Panc1 (cell line): ENCODE measurements around the gene TMEM38A. TPM values are rescaled to one million over a fixed set of nuclear protein-coding genes. Genes with fewer than 3 reads are reported as not detected.

Experiments
- ATAC-seq: fragments of 200-7000 bp; cut with Tn5 transposase; 2 replicates; pipeline ENCODE4 v1.9.1; 2020; ENCODE audit warnings: mild to moderate bottlenecking, moderate library complexity
- Bru-seq: library from RNA; stranded (reverse); fragments of 400-500 nt; gene quantifications from one replicate; lab custom pipeline; 2021; lab: Mats Ljungman, UMichigan
- BruChase-seq, 2 experiments: library from RNA; stranded (reverse); fragments of 400-500 nt; gene quantifications; one replicate each; lab custom pipeline; 2021; lab: Mats Ljungman, UMichigan
- BruUV-seq: library from RNA; stranded (reverse); fragments of 400-500 nt; replicated peaks from 2 replicates; lab custom pipeline; 2021; lab: Mats Ljungman, UMichigan
- CTCF ChIA-PET: fragments of 300-600 bp; sonication (Branson Sonifier 250); formaldehyde crosslinking; loops from one replicate; lab custom pipeline; 2022; ENCODE audit warnings: antibody characterized with exemption; lab: Charles Lee
- POLR2A ChIA-PET: fragments of 300-600 bp; sonication (Branson Sonifier 250); formaldehyde crosslinking; loops from one replicate; lab custom pipeline; 2022; ENCODE audit warnings: antibody characterized with exemption; lab: Charles Lee
- DNase-seq: peaks from one replicate; pipeline ENCODE4 v3.0.0-alpha.2; 2010; ENCODE audit warnings: low read depth, low spot score
- H3K27ac ChIP-seq: 2 replicates; pipeline ENCODE4 v1.5.1; 2011; ENCODE audit warnings: mild to moderate bottlenecking, low read length, inconsistent platforms
- H3K27me3 ChIP-seq: fragments of 200-500 bp; sonication (Bioruptor generic); 2 replicates; pipeline ENCODE4 v1.6.0; 2014; ENCODE audit warnings: low read length, inconsistent platforms; ENCODE audit not compliant: control insufficient read depth, insufficient read depth
- H3K36me3 ChIP-seq: fragments of 200-500 bp; sonication (Bioruptor generic); 2 replicates; pipeline ENCODE4 v1.5.1; 2014; ENCODE audit warnings: inconsistent platforms, mild to moderate bottlenecking, low read length, moderate library complexity; ENCODE audit not compliant: control insufficient read depth, insufficient read depth
- H3K4me1 ChIP-seq: 2 replicates; pipeline ENCODE4 v1.5.1; 2011; ENCODE audit warnings: inconsistent platforms, mild to moderate bottlenecking, low read length, moderate library complexity; ENCODE audit not compliant: control insufficient read depth, insufficient read depth
- H3K4me3 ChIP-seq, 2 experiments: 2 replicates each; pipeline ENCODE4 v1.5.1; 2011 to 2012; ENCODE audit warnings: low read depth in 2 of 2, low read length in 2 of 2, mild to moderate bottlenecking in 2 of 2, inconsistent platforms in 1 of 2, moderate library complexity in 1 of 2
- H3K9me3 ChIP-seq: fragments of 200-500 bp; sonication (Bioruptor generic); 2 replicates; pipeline ENCODE4 v1.5.1; 2014; ENCODE audit warnings: low read depth, mild to moderate bottlenecking, inconsistent platforms, low read length, moderate library complexity; ENCODE audit not compliant: control insufficient read depth, insufficient read depth
- CTCF ChIP-seq: fragments of 450-650 bp; IDR thresholded peaks from 2 replicates; pipeline ENCODE4 v1.5.1; 2017; ENCODE audit warnings: mild to moderate bottlenecking
- POLR2AphosphoS5 ChIP-seq: IDR thresholded peaks from 2 replicates; pipeline ENCODE4 v1.6.1; 2012; ENCODE audit warnings: mild to moderate bottlenecking, low read depth, low read length, moderate library complexity
- REST ChIP-seq, 2 experiments: IDR thresholded peaks; 2 replicates each; pipeline ENCODE4 v1.6.1; 2011 to 2012; ENCODE audit warnings: low read depth in 2 of 2, control low read depth in 1 of 2, low read length in 1 of 2, mild to moderate bottlenecking in 1 of 2, moderate library complexity in 1 of 2; ENCODE audit not compliant: insufficient read depth in 1 of 2
- SIN3A ChIP-seq: IDR thresholded peaks from 2 replicates; pipeline ENCODE4 v1.6.1; 2012; ENCODE audit warnings: low read depth, mild to moderate bottlenecking, low read length, moderate library complexity, borderline replicate concordance; ENCODE audit not compliant: insufficient read depth
- TCF7L2 ChIP-seq: IDR thresholded peaks from 2 replicates; pipeline ENCODE4 v1.6.1; 2011; ENCODE audit warnings: mild to moderate bottlenecking, low read depth, low read length, inconsistent platforms
- in situ Hi-C: cut with HindIII; loops from 2 replicates; pipeline ENCODE4 v1.10.0; 2016; ENCODE audit warnings: low sequenced_read_pairs, low pct_unique_long_range_greater_than_20kb
- intact Hi-C: fragments of 100-400 bp; cut with micrococcal nuclease; formaldehyde crosslinking; loops from one replicate; pipeline ENCODE4 v1.10.0; 2022; ENCODE audit not compliant: unreplicated experiment
- long read RNA-seq: library from polyadenylated mRNA; unstranded; transcript quantifications from one replicate; pipeline ENCODE4 v2.0.0, GENCODE V29; 2021; ENCODE audit not compliant: unreplicated experiment
- polyA plus RNA-seq: library from polyadenylated mRNA; unstranded; fragments of >200 nt; gene quantifications from one replicate; pipeline ENCODE4 v1.2.1, GENCODE V29; 2012; ENCODE audit warnings: missing spikeins; ENCODE audit not compliant: insufficient read length
- total RNA-seq: library from RNA; stranded (reverse); gene quantifications from one replicate; pipeline ENCODE4 v1.2.1, GENCODE V29; 2021; ENCODE audit not compliant: unreplicated experiment

Gene TMEM38A, protein sequence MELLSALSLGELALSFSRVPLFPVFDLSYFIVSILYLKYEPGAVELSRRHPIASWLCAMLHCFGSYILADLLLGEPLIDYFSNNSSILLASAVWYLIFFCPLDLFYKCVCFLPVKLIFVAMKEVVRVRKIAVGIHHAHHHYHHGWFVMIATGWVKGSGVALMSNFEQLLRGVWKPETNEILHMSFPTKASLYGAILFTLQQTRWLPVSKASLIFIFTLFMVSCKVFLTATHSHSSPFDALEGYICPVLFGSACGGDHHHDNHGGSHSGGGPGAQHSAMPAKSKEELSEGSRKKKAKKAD
- total RNA-seq (8.4 TPM), Bru-seq, nascent RNA (percentile 49 among the genes with signal in this experiment), BruChase-seq, experiment 1, labeled RNA remaining after a 2-hour chase (percentile 58 among the genes with signal in this experiment), BruChase-seq, experiment 2, labeled RNA remaining after a 6-hour chase (percentile 59 among the genes with signal in this experiment)
- 11.7 TPM for polyA plus RNA-seq
- long read RNA-seq, transcript TMEM38A-201 (6 exons, 2,649 nt), result major isoform, 11 of 19 reads
- long read RNA-seq, partial matches to known transcripts, result 1 of 19 reads
- long read RNA-seq, other reads (novel, unspliced or antisense), result 4 of 19 reads

GRCh38 chr19:16660763-16661479, at the start of gene TMEM38A:
TMEM38A (plus strand) TSS chr19:16661139; CDS start chr19:16661218, 79 bp downstream.
- H3K4me3 ChIP-seq, result peak within 1 kb of the TSS; percentile 89 to 92
- H3K4me1 ChIP-seq, result no peaks in the 10 kb centered on the region; the same call in 1 of the 2 replicates
- ATAC-seq, result peak; percentile 57
- H3K27ac ChIP-seq, result peak within 1 kb of the TSS; percentile 91
- peaks cover 9% of the 10 kb centered on the region for H3K36me3 ChIP-seq
- no peaks in the 10 kb centered on the region for H3K9me3 ChIP-seq
- in situ Hi-C loops, result no loop called here
- intact Hi-C loops, result no loop called here
- ChIA-PET CTCF (interaction anchor here (0.6 kb wide), 2 partner anchors 644 to 649 kb away, joined by 3 read pairs; no protein-coding TSS in a partner anchor), POLR2A (interaction anchor here (0.6 kb wide), 1 partner anchor 145 kb away, joined by 3 read pairs; no protein-coding TSS in a partner anchor)
- no peak for DNase-seq
- H3K27me3 ChIP-seq, result no peaks in the 10 kb centered on the region
- TSS peak; percentile 57 for BruUV-seq
- no peak for TF ChIP-seq REST (IDR thresholded peaks at IDR 0.05; ENCODE audit: insufficient read depth in 1 of 2, low read depth in 2 of 2, low read length in 1 of 2)
- no peak for TF ChIP-seq CTCF
- TF ChIP-seq TCF7L2, result no peak
- no peak for TF ChIP-seq POLR2AphosphoS5
- TF ChIP-seq SIN3A, result no peak

- in situ Hi-C loops, result no loop called here
These were observed 48.3 kb upstream of the TMEM38A start for GRCh38 chr19:16612636-16613035.

More at GRCh38 chr19:16612636-16613035, 48.3 kb upstream of the TMEM38A start:
- no peak for ATAC-seq
- TF ChIP-seq TCF7L2 (no peak), REST (IDR thresholded peaks at IDR 0.05; ENCODE audit: insufficient read depth in 1 of 2, low read depth in 2 of 2, low read length in 1 of 2) (no peak), POLR2AphosphoS5 (no peak), CTCF (no peak), SIN3A (no peak)
- intact Hi-C loops, result no loop called here
- Histone ChIP-seq H3K36me3 (no peaks in the 10 kb centered on the region), H3K4me3 (no peak overlapping the region), H3K27ac (no peak overlapping the region), H3K27me3 (no peaks in the 10 kb centered on the region), H3K4me1 (peaks cover 6% of the 10 kb centered on the region), H3K9me3 (no peaks in the 10 kb centered on the region)
- no TSS peak for BruUV-seq
- DNase-seq, result no peak
- ChIA-PET POLR2A (interaction anchor here (0.6 kb wide), 2 partner anchors 23 to 27 kb away, joined by 4 read pairs; no protein-coding TSS in a partner anchor), CTCF (interaction anchor here (0.7 kb wide), 1 partner anchor 281 kb away, joined by 3 read pairs; no protein-coding TSS in a partner anchor)
